ENCODE measurements around the gene BCAS1.

The BCAS1 gene

DNA sequence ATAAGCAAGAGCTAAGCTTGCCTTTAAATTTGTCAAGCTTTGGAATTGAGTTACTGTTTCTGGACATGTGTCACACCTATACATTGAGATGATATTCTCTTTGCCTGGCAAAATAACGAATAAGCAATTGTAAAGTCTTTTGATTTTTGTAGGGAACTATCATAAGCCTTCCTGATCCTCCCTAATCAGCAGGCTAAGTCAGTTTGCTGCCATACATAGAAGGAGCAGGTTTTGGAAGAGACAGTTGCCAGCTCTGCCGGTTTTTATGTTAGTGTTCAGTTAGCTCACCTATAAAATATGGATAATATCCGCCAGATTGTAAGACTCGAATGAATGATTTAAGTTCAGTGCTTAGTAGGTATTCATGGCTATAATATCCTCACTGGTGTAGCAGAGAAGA, 34.4 kb upstream of the BCAS1 start:
- Histone ChIP-seq H3K4me3 (no peak overlapping the region), H3K27ac (peak overlapping the region in 1 of 21 experiments; percentile 21)

DNA sequence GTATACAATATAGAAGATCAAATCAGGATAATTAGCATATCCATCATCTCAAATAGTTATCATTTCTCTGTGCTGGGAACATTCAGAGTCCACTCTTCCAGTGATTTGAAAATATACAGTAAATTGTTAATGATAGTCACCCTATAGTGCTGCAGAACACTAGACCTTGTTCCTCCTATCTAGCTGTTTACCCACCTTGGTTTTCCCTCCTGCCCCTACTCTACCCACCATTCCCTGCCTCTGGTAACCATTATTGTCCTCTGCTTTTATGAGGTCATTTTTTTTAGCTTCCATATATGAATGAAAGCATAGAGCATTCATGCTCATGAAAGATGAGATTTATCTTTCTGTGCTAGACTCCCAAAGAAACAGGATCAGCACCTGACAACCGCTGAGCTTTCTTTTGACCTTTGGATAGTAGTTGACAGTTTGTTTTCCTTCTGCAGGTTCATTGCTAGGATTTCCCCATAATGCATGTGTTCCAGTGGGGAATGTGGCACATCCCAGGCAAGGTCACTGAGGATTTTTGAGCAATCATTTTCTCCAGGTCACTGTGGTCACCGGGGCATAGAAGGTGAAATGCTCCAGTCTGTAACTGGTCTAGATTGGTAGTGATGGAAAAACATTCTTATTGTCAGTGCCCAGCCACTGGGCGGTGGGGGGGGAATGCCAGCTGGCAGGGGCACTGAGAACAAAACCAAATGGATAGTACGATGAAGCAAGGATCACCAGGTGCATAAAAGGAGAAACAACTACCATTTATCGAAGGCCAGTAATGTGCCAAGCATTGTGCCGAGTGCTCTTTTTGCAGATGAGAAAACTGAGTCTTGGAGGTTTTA, 33.6 kb upstream of the BCAS1 start:
- no peak overlapping the region for H3K27ac ChIP-seq
- H3K4me3 ChIP-seq = no peak overlapping the region

DNA sequence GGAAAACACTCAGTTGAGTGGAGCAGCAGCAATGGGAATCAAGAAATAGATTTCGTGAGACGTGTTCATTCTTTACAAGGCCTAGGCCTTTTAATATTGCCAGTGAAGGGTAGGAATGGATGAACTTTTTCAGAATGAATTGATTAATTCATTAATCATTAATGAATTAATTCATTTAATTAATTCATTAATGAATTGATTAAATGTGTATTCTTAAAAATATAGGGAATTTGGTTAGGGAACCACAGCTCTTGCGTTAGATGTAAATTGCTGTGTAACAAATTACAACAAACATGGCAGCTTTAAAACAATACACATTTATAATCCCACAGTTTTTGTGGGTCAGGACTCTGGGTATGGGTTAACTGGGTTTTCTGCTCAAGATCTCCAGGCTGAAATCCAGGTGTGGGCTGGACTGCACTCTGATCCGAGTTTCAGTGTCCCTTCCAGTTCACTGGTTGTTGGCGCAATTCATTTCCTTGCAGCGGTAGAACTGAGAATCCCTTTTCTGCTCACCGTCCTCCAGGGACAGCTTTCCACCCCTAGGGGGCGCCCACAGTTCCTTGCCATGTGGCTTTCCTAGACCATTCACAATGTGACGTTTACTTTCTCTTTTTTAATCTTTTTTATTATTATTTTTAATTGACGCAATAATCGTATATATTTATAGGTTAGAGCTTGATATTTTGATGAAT, 32.8 kb upstream of the BCAS1 start:
- H3K27ac ChIP-seq = no peak overlapping the region

DNA sequence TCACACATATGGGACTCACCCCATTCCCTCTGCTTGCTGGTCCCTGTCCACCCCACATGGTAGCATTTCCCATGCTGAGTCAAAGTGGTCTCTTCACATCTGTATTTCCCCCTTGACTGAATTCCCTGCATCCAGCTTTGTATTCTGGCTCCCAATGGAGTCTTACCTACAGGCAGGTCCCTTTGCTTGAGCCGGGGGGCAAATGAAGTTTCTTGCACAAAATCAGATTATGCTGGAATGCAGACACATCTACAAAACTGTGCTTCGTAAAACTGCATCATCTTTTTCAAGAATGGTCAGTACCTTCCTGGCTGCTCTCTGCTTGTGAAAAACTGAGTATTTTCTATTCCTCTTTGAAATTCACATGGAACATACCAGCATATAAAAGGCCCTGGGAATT, 32.1 kb upstream of the BCAS1 start:
- H3K27ac ChIP-seq = no peak overlapping the region
- H3K4me3 ChIP-seq = no peak overlapping the region

More for the DNA sequence above, 32.8 kb upstream of the BCAS1 start:
- no peak overlapping the region for H3K4me3 ChIP-seq

DNA sequence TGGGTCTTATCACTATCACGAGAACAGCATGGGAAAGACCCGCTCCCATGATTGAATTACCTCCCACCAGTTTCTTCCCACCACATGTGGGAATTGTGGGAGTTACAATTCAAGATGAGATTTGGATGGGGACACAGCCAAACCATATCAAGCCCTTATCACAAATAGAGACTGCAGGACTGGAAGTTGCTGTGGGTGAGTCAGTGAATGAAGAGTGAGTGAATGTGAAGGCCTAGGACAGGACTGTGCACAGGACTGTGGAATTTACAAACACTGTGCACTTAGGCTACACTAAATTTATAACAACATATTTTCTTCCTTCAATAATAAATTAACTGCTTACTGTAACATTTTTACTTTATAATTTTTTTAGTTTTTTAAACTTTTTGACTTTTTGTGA, 30.2 kb upstream of the BCAS1 start:
- H3K4me3 ChIP-seq = no peak overlapping the region
- H3K27ac ChIP-seq = no peak overlapping the region

DNA sequence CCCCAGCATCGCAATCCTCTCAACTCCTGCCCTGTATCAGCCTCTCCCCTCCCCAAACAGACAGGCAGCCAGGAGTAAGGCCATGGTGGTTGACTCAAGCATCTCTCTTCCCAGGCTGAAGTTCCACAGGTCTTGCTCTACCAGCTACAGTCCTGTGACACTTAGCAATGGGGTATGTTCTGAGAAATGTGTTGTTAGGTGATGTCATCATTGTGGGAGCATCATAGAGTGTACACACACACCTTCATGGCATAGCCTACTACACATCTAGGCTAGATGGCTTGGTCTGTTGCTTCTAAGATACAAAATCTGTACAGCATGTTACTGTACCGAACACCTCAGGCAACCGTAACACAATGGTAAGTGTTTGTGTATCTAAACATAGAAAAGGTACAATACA, 29.5 kb upstream of the BCAS1 start:
- H3K27ac ChIP-seq = no peak overlapping the region
- H3K4me3 ChIP-seq = no peak overlapping the region

DNA sequence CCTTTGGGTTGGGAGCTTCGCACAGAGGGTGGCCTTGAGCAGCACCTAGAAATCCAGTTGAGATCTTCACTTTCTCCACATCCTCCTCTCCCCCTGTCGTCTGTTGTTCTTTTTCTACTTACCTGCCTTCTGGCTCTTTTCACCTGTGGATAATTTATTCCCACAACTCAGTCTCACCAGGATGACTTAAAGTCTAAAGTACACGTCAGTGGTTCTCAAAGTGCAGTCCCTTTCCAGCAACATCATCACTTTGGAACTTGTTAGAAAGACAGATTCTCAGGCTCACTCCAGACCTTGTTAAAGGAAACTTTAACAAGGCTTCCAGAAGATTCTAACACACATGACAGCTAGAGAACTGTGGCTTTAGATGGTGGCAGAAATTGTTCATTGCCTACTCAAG, 27.7 kb upstream of the BCAS1 start:
- no peak overlapping the region for H3K4me3 ChIP-seq
- no peak overlapping the region for H3K27ac ChIP-seq

DNA sequence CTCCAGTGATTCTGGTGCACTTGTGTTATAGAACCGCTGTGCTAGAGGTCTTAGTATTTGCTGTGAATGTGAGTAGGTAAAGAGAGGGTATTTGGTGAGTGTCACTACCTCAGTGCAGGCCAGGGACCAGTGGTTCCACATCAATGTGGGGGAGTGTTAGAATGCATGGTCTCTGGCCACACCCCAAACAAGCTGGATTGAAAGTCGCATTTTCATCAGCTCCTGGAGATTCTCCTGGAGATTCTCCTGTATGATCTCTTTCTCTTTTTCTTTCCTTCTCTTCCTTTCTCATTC, 26.8 kb upstream of the BCAS1 start:
- H3K4me3 ChIP-seq = no peak overlapping the region
- no peak overlapping the region for H3K27ac ChIP-seq

DNA sequence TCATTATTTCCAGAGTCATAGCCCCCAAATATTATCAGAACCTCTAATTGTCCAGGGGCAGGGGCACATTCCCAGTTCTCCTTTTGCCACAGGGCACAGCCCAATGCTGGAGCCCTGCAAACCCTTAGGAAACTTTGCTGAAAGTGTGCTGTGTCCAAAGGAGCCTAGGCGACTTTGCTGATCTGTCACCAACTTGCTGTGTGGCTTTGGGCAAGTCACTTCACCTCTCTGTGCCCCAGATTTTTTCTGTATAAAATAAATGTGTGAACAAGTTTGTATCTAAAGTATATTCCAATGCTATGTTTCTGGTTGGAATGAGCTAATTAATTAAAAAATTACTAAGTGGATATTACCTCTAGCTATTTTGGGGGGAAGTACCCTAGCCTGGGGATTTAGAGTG, 25.4 kb upstream of the BCAS1 start:
- H3K27ac ChIP-seq = no peak overlapping the region
- no peak overlapping the region for H3K4me3 ChIP-seq

DNA sequence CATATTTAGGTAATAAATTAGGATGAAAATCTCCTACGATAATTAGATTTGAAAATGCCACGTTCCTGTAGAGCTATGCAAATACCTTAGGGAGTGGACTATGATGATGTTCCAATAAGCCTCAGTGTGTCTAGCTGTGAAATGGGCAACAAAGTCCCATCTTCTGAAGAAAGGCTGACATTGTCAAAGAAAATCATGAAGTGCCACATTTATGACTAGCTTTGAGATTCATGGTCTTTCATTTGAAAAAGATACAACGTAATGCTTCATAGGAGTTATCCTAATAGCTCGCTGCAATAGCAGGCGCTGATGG, 23.8 kb upstream of the BCAS1 start:
- Histone ChIP-seq H3K4me3 (no peak overlapping the region), H3K27ac (no peak overlapping the region)

DNA sequence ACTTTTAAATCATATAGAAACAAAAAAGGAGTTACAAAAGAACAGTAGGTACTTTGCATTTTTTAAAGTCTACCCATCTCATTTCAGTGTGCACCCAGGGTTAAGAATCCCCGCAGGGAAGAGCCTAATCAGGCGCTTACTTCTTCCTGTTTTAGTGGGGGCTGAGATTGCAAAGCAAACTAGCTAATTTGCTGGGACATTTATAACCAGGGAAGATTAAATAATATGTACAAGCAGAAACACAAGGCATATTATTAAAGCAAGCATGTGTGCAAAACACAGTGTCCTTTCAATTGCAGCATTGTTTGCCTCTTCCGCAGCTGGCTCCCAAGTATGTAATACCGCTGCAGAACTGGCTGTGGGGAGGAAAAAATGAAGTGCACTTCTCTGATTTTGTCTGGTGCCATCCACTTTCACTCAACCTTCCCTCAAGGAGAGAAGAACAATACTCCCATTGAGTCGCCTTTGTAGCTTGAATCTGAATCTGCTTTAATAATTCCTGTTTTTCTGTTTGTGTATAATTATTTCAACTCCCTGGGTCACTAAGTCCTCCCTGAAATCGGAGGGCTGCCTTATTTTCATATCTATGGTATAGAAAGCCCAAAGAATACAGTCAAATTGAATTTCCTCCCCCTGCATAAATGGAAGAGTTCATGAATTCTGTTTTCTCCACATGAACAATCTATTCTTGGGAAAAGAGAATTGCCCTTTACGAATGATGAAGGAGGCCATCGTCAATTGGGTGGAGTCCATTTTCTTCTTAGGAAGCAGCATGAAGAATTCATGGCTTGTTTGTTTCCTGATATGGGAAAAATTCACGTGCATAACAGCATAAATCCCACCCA, 23.3 kb upstream of the BCAS1 start:
- Histone ChIP-seq H3K27ac (no peak overlapping the region), H3K4me3 (no peak overlapping the region)

DNA sequence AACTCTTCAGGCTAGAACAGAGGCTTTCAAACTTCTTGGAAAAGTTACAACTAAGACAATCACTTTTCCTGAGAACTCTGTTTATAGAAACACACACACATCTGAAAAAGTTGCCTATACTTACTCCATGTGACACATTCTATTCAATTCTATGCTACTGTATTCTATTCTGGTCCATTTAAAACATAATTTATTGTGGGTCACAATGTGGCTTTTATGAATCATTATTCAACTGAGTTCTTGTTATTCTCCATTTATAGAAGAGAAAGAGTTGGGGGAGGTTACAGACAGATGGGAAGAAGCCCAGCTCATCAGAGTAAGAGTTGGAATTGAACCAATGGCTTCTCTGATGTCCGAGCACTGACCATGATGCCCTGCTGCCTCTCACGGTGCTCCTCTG, 21.6 kb upstream of the BCAS1 start:
- Histone ChIP-seq H3K27ac (no peak overlapping the region), H3K4me3 (no peak overlapping the region)

DNA sequence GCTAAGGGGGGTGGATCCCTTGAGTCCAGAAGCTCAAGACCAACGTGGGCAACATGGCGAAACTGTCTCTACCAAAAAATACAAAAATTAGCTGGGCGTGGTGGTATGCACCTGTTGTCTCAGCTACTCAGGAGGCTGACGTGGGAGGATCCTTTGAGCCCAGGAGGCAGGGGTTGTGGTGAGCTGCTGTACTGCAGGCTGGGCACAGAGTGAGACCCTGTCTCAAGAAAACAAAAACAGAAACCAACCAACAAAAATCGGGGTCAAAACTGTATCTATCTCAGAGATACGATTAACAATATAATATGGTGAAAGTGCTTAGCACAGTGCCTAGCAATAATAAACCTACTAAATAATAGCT, 20.7 kb upstream of the BCAS1 start:
- Histone ChIP-seq H3K27ac (no peak overlapping the region), H3K4me3 (no peak overlapping the region)

DNA sequence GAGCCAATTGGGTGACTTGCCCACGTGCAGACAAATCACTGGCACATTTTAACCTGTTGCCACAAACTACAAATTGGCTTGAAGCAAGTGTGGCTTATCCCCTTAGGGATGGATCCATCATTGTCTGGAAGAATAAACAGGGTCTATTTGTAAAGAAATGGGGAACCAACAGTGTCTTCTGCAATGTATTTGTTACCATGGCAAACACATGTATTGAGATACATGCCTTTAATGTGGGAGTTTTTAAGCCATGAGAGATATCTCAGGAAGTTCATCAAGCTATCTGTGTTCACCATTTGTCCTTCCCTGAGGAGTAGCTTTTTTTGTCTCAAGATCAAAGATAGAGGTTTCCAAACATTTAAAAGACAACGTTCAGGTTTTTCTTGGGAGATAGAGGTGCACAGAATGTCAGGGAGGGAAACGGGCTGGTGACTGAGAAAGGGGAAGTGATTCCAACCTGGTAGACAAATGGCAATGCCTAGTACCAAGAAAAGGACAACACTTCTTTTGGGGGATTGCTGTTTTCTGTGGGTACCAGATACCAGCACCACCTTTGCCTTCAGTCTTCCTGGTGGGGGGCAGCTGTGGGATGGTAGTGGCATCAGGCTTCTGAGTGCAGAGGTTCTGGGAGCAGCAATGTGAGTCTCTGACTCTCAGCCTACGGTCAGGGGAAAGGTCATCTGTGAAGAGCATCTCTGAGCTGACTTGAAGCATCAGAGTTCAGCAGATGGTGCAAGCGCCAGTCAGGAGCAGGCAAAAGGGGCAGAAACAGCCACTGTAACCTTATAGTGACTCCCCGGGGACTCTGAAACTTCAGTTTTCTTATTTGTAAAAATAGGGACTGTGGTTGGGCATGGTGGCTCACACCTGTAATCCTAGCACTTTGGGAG, 20.1 kb upstream of the BCAS1 start:
- Histone ChIP-seq H3K27ac (no peak overlapping the region), H3K4me3 (no peak overlapping the region)

DNA sequence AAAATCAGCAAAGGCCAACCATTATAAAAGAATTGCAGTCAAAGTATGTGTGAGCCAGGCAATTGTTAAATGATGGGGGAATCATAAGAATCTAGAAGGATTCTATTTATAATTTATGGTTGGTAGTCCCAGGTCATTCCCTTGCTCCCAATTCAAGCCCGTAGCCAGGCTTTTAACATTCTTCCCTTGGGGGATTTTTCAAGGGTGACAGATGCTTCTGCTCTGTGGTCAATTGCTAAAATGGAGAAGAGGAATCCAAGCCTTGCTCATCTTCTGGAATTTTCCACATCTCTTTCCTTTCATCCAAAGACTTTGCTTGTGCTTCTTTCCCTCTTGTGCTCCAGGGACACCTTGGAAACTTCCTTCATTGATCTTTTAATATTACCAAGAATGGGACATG, 18.0 kb upstream of the BCAS1 start:
- no peak overlapping the region for H3K4me3 ChIP-seq
- no peak overlapping the region for H3K27ac ChIP-seq

DNA sequence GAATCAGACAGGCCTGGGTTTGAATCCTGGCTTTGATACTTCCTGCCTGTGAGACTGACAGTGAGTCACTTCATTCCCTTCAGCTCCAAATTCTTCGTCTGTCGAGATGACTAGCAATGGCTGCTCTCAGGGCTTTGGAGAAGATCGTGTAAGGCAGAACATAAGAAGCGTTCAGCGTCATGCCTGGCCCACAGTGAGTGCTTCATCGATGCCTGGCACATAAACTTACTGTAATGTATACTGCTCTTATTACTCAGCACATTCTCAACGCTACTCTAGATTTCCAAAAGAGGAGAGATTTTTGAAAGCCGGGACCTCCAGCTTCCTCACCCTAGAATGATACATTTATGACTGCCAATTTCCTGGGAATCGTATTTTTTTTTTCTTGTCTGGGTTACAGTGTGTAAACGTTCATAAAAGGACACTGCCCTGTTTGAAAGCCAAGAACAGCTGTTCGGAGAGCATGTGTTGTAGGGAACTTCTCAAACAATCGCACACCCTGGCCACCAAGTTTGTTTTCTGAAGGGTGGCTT, 16.2 kb upstream of the BCAS1 start:
- H3K27ac ChIP-seq = peak overlapping the region in 5 of 21 experiments; percentile 15 to 63 (median 29)
- no peak overlapping the region for H3K4me3 ChIP-seq

DNA sequence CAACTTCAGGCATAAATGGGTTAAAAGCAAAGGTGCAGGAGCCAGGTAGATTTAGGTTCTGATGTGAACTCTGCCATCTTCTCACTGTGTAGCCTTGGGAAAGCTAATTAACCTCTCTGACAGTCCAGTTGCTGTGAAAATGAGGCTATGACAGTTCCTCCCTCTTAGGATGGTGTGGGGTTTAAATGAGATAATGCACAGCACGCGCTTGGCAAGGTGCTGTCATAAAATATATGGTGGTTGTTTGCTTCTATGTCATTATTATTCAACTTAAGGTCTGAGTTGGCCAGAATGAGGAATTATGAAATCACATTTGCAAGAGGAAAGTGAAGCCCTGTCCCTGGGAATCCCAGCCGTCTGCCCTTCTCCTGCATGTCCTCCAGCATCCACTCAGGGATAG, 15.5 kb upstream of the BCAS1 start:
- Histone ChIP-seq H3K27ac (peak overlapping the region in 2 of 21 experiments; percentile 15 to 63), H3K4me3 (no peak overlapping the region)

DNA sequence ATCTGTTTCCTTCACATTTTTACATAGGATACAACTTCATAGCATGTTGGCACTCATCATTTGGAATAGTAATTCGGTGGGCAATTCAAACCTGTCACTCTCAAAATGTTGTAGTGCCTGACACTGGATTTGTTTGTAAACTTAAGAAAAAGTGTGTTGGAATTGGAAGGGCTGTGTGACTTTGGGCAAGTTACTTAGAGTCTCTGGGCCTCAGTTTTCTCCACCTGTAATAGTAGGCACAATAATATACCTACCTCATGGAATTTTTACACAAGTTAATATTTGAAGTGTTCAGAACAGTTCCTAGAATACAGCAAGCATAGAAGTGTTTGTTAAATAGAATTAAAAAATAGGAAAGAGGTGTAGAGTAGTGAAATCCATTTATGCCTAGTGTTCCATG, 15.0 kb upstream of the BCAS1 start:
- no peak overlapping the region for H3K27ac ChIP-seq
- H3K4me3 ChIP-seq = no peak overlapping the region

DNA sequence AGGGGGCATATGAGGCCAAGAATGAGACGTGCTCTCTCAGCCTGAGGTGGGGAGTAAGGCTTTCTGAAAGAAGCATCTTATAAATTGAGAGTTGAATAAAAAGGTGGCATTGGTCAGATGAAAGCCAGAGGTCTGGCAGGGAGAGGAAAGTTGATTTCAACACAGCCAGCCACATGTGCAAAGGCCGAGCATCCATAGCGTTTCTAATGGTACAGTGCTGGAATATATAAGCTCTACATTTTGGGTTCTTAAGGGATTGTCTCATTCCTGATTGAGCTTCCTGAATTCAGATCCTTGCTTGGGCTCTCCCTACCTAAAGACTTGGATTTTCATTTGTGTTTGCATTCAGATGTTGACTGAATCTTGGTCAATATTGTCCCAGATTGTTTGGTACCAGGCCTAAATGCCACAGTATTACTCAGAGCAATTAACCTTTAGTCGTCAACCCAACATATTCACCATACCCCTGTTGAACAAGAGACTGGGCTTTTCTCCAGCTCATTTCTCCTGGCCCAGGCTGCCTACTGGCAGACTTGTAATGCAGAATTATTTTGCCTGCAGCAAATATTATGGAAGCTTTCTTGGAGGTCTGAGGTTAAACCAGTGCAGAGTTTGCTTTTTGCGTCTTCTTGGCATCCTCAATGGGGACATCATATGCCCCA, 14.5 kb upstream of the BCAS1 start:
- Histone ChIP-seq H3K4me3 (no peak overlapping the region), H3K27ac (no peak overlapping the region)

Data from skin epidermis (tissue), 12 donors.